WERI-Rb-1 (cell line): ENCODE results near the gene IGSF23.
"Not testable (repeated sequence)": the region's sequence is repeated elsewhere in the genome, so short reads cannot be mapped to it uniquely, and the experiment has no call there.

Source experiments
- DNase-seq: peaks from one replicate; pipeline ENCODE4 v3.0.0-alpha.2; 2020
- H3K27ac ChIP-seq: fragments of 250-450 bp; sonication (Bioruptor Pico); 2 replicates; pipeline ENCODE4 v1.5.1; 2020; ENCODE audit warnings: mild to moderate bottlenecking, moderate library complexity
- H3K27me3 ChIP-seq: fragments of 250-450 bp; sonication (Bioruptor Pico); 2 replicates; pipeline ENCODE4 v1.5.1; 2021; ENCODE audit warnings: mild to moderate bottlenecking, low read depth, moderate library complexity; ENCODE audit not compliant: insufficient read depth, severe bottlenecking
- H3K36me3 ChIP-seq: fragments of 250-450 bp; sonication (Bioruptor Pico); 2 replicates; pipeline ENCODE4 v1.5.1; 2020; ENCODE audit warnings: mild to moderate bottlenecking, moderate library complexity
- H3K4me3 ChIP-seq: 2 replicates; pipeline ENCODE4 v1.5.1; 2011; ENCODE audit warnings: low read depth, mild to moderate bottlenecking, control low read depth, low read length
- H3K9me3 ChIP-seq: fragments of 250-450 bp; sonication (Bioruptor Pico); 2 replicates; pipeline ENCODE4 v1.5.1; 2021; ENCODE audit warnings: mild to moderate bottlenecking, moderate library complexity; ENCODE audit not compliant: severe bottlenecking
- CTCF ChIP-seq: IDR thresholded peaks from 2 replicates; pipeline ENCODE4 v1.5.1; 2011; ENCODE audit warnings: low read depth, mild to moderate bottlenecking, control low read depth, inconsistent platforms, low read length

IGSF23 gene

DNA sequence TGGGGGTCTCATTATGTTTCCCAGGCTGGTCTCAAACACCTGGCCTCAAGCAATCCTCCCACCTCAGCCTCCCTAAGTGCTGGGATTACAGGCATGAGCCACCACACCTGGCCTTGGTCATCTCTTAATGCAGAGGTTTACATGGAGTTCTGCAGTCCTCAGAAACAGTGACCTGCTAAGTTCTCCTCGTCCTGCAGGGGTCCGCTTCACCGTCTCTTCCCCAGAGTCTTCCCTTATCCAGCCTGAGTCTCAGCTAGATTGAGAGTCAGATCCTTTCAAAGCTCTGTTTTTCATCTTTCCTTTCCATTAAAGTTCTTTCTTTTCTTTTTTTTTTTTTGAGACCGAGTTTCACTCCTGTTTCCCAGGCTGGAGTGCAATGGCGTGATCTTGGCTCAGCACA is 2.9 kb upstream of the IGSF23 start:
- TF ChIP-seq CTCF: peak; percentile 41; the same call in 1 of the 2 replicates
- not testable (repeated sequence) for H3K9me3 ChIP-seq, H3K27me3 ChIP-seq, H3K4me3 ChIP-seq, H3K27ac ChIP-seq, H3K36me3 ChIP-seq
- DNase-seq: peak; percentile 31

- DNase-seq: no peak
- no peak for TF ChIP-seq CTCF
- no peaks in the 10 kb centered on the region for H3K36me3 ChIP-seq
- H3K27ac ChIP-seq: no peak overlapping the region
- no peaks in the 10 kb centered on the region for H3K9me3 ChIP-seq
- no peaks in the 10 kb centered on the region for H3K27me3 ChIP-seq
- H3K4me3 ChIP-seq: no peak overlapping the region
Observed at GRCh38 chr19:44611812-44612295, 1.5 kb upstream of the IGSF23 start.

GRCh38 chr19:44614313-44614712 is 950 bp downstream of the IGSF23 start:
- TF ChIP-seq CTCF: no peak
- Histone ChIP-seq H3K9me3 (no peaks in the 10 kb centered on the region), H3K4me3 (no peak overlapping the region), H3K27ac (no peak overlapping the region), H3K27me3 (no peaks in the 10 kb centered on the region), H3K36me3 (no peaks in the 10 kb centered on the region)
- no peak for DNase-seq

GRCh38 chr19:44615863-44616247 is 2.5 kb downstream of the IGSF23 start:
- Histone ChIP-seq H3K9me3 (no peaks in the 10 kb centered on the region), H3K27me3 (no peaks in the 10 kb centered on the region), H3K36me3 (no peaks in the 10 kb centered on the region), H3K27ac (no peak overlapping the region), H3K4me3 (no peak overlapping the region)
- no peak for DNase-seq
- no peak for TF ChIP-seq CTCF

DNA sequence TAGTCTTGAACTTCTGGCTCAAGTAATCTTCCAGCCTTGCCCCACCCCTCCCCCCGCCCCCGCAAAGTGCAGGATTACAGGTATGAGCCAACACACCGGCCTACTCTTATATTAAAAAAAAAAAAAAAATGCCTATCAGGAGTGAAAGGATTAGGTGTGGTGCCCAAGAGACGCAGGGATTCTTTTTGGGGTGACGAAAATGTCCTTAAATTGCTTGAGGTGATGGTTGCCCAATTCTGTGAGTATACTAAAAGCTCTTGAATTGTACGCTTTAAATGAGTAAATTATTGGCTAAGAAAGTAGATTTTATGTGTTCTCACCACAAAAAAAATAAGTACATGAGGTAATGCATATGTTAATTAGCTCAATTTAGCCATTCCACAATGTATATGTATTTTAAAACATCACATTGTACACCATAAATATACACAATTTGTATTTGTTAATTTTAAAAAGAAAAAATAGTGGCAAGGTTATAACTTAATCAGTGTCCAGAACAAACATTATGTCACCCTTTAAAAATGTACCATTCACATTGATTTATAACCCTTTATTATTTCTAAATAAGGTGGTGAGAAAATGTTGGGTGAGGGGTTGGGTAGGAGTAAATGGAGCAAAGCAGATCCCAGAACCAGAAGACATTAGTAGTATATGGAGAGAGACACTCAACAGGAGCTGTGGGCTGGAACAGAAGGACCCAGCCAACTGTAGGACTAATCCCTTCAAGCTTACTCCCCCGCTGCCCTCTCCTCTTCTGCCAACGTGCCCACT is 3.9 kb downstream of the IGSF23 start:
- Histone ChIP-seq H3K27ac (no peak overlapping the region), H3K4me3 (no peak overlapping the region), H3K9me3 (no peaks in the 10 kb centered on the region), H3K27me3 (no peaks in the 10 kb centered on the region), H3K36me3 (no peaks in the 10 kb centered on the region)
- TF ChIP-seq CTCF: no peak
- DNase-seq: no peak
